ENCODE results near the gene EXOC4.
"Not testable (repeated sequence)": the region's sequence is repeated elsewhere in the genome, so short reads cannot be mapped to it uniquely, and the experiment has no call there.

Gene EXOC4

GRCh38 chr7:134065415-134065814 lies 812.5 kb downstream of the EXOC4 start:
- no peak for DNase-seq

- DNase-seq: no peak
These were observed 814.3 kb downstream of the EXOC4 start for GRCh38 chr7:134067164-134067563.

- DNase-seq: no peak
These were observed 815.8 kb downstream of the EXOC4 start for GRCh38 chr7:134068670-134069069.

- DNase-seq: no peak
These were observed 816.3 kb downstream of the EXOC4 start for GRCh38 chr7:134069187-134069586.

- no peak for DNase-seq
These were observed 817.8 kb downstream of the EXOC4 start for GRCh38 chr7:134070673-134071072.

- DNase-seq: no peak
These were observed 818.8 kb downstream of the EXOC4 start for GRCh38 chr7:134071355-134072331.

GRCh38 chr7:134073276-134073675 lies 820.4 kb downstream of the EXOC4 start:
- no peak for DNase-seq

- no peak for DNase-seq
These were observed 822.9 kb downstream of the EXOC4 start for GRCh38 chr7:134075799-134076198.

GRCh38 chr7:134077560-134077959 lies 824.7 kb downstream of the EXOC4 start:
- not testable (repeated sequence) for DNase-seq

GRCh38 chr7:134078991-134079390 lies 826.1 kb downstream of the EXOC4 start:
- no peak for DNase-seq

GRCh38 chr7:134081695-134082094 lies 828.8 kb downstream of the EXOC4 start:
- no peak for DNase-seq

GRCh38 chr7:134083766-134084487 lies 831.0 kb downstream of the EXOC4 start:
- no peak for DNase-seq

GRCh38 chr7:134084488-134085144 lies 831.7 kb downstream of the EXOC4 start:
- DNase-seq: no peak

- no peak for DNase-seq
These were observed 832.4 kb downstream of the EXOC4 start for GRCh38 chr7:134085311-134085710.

GRCh38 chr7:134086998-134087735 lies 834.3 kb downstream of the EXOC4 start:
- no peak for DNase-seq

- DNase-seq: no peak
These were observed 835.3 kb downstream of the EXOC4 start for GRCh38 chr7:134088199-134088598.

- no peak for DNase-seq
These were observed 836.6 kb downstream of the EXOC4 start for GRCh38 chr7:134089446-134089845.

- DNase-seq: no peak
These were observed 845.2 kb downstream of the EXOC4 start for GRCh38 chr7:134098072-134098471.

- no peak for DNase-seq
These were observed 848.8 kb downstream of the EXOC4 start for GRCh38 chr7:134101716-134102115.

- no peak for DNase-seq
These were observed 851.3 kb downstream of the EXOC4 start for GRCh38 chr7:134104166-134104565.

GRCh38 chr7:134105841-134106240 lies 853.0 kb downstream of the EXOC4 start:
- DNase-seq: no peak

- no peak for DNase-seq
These were observed 855.9 kb downstream of the EXOC4 start for GRCh38 chr7:134108802-134109201.

GRCh38 chr7:134113655-134114054 lies 860.8 kb downstream of the EXOC4 start:
- DNase-seq: no peak

Measured in stimulated activated CD8-positive, alpha-beta memory T cell treated with anti-CD3 and anti-CD28 coated beads, Interleukin-4, amount 100 ng/mL, for 48 hours (primary cell).